ENCODE measurements around the gene POU3F2. TPM values are rescaled to one million over a fixed set of nuclear protein-coding genes. Genes with fewer than 3 reads are reported as not detected.

POU3F2 gene
- polyA plus RNA-seq, 1 experiment, result not detected

- no peak for DNase-seq (ENCODE audit: low read depth)
- no peak for TF ChIP-seq CTCF (IDR thresholded peaks at IDR 0.05; ENCODE audit: insufficient read depth, low read depth, low read length)
- Histone ChIP-seq H3K36me3 (ENCODE audit: control insufficient read depth, insufficient read depth, low read length) (no peaks in the 10 kb centered on the region), H3K4me3 (ENCODE audit: low read depth, low read length) (no peak overlapping the region), H3K27me3 (ENCODE audit: control insufficient read depth, insufficient read depth, low read length) (peaks cover 32% of the 10 kb centered on the region)
- POLR2A ChIA-PET, result no interaction called here
- CTCF ChIA-PET, result no interaction called here
Measured at GRCh38 chr6:98823428-98824161, 10.8 kb upstream of the POU3F2 start.

- no peak for TF ChIP-seq CTCF (IDR thresholded peaks at IDR 0.05; ENCODE audit: insufficient read depth, low read depth, low read length)
- POLR2A ChIA-PET, result no interaction called here
- DNase-seq (ENCODE audit: low read depth), result no peak
- CTCF ChIA-PET, result no interaction called here
- no peak overlapping the region for H3K4me3 ChIP-seq (ENCODE audit: low read depth, low read length)
- no peaks in the 10 kb centered on the region for H3K36me3 ChIP-seq (ENCODE audit: control insufficient read depth, insufficient read depth, low read length)
- H3K27me3 ChIP-seq (ENCODE audit: control insufficient read depth, insufficient read depth, low read length), result peaks cover 38% of the 10 kb centered on the region
Measured at GRCh38 chr6:98824162-98824901, 10.0 kb upstream of the POU3F2 start.

- ChIA-PET POLR2A (no interaction called here), CTCF (no interaction called here)
- DNase-seq (ENCODE audit: low read depth), result no peak
- no peaks in the 10 kb centered on the region for H3K36me3 ChIP-seq (ENCODE audit: control insufficient read depth, insufficient read depth, low read length)
- no peak for TF ChIP-seq CTCF (IDR thresholded peaks at IDR 0.05; ENCODE audit: insufficient read depth, low read depth, low read length)
- H3K27me3 ChIP-seq (ENCODE audit: control insufficient read depth, insufficient read depth, low read length), result peaks cover 38% of the 10 kb centered on the region
- no peak overlapping the region for H3K4me3 ChIP-seq (ENCODE audit: low read depth, low read length)
Measured at GRCh38 chr6:98824902-98825599, 9.3 kb upstream of the POU3F2 start.

GRCh38 chr6:98825600-98826230 lies 8.7 kb upstream of the POU3F2 start:
- DNase-seq (ENCODE audit: low read depth), result no peak
- POLR2A ChIA-PET, result no interaction called here

More at GRCh38 chr6:98825600-98826230, 8.7 kb upstream of the POU3F2 start:
- CTCF ChIA-PET, result no interaction called here
- no peak for TF ChIP-seq CTCF (IDR thresholded peaks at IDR 0.05; ENCODE audit: insufficient read depth, low read depth, low read length)
- Histone ChIP-seq H3K27me3 (ENCODE audit: control insufficient read depth, insufficient read depth, low read length) (peaks cover 41% of the 10 kb centered on the region), H3K36me3 (ENCODE audit: control insufficient read depth, insufficient read depth, low read length) (no peaks in the 10 kb centered on the region), H3K4me3 (ENCODE audit: low read depth, low read length) (no peak overlapping the region)

Measured in BJ (cell line).